A673 (cell line): ENCODE data around the gene NAT16. TPM values are rescaled to one million over a fixed set of nuclear protein-coding genes. Genes with fewer than 3 reads are reported as not detected.

Experiments
- BruUV-seq: library from RNA; stranded (reverse); fragments of 400-500 nt; replicated peaks from 2 replicates; lab custom pipeline; 2021; lab: Mats Ljungman, UMichigan
- CTCF ChIA-PET: fragments of 300-600 bp; sonication (Branson Sonifier 250); formaldehyde crosslinking; loops from one replicate; lab custom pipeline; 2022; ENCODE audit warnings: antibody characterized with exemption; lab: Charles Lee
- POLR2A ChIA-PET: fragments of 300-600 bp; sonication (Branson Sonifier 250); formaldehyde crosslinking; loops from one replicate; lab custom pipeline; 2022; ENCODE audit warnings: antibody characterized with exemption; ENCODE audit not compliant: low non-redundant PET; lab: Charles Lee
- DNase-seq: peaks from one replicate; pipeline ENCODE4 v3.0.0-alpha.2; 2015; ENCODE audit warnings: low spot score
- H3K27ac ChIP-seq: fragments of 200-600 bp; sonication (generic); 2 replicates; pipeline ENCODE4 v1.5.1; 2016; ENCODE audit warnings: mixed run types, low read depth, mild to moderate bottlenecking, mixed read lengths, antibody characterized with exemption, low read length; ENCODE audit not compliant: poor library complexity, severe bottlenecking
- H3K27me3 ChIP-seq: fragments of 200-600 bp; sonication (generic); replicated peaks from 2 replicates; pipeline ENCODE4 v1.6.1; 2017; ENCODE audit warnings: mixed run types, low read depth, mild to moderate bottlenecking, mixed read lengths, antibody characterized with exemption, low read length; ENCODE audit not compliant: insufficient read depth, poor library complexity
- H3K36me3 ChIP-seq: fragments of 200-600 bp; sonication (generic); 2 replicates; pipeline ENCODE4 v1.6.1; 2016; ENCODE audit warnings: mixed run types, mild to moderate bottlenecking, mixed read lengths, antibody characterized with exemption, low read length; ENCODE audit not compliant: insufficient read depth, poor library complexity, severe bottlenecking
- H3K4me1 ChIP-seq: fragments of 200-600 bp; sonication (generic); 2 replicates; pipeline ENCODE4 v1.6.1; 2017; ENCODE audit warnings: mixed run types, mild to moderate bottlenecking, mixed read lengths, antibody characterized with exemption, low read length; ENCODE audit not compliant: insufficient read depth, poor library complexity, severe bottlenecking
- H3K4me3 ChIP-seq: fragments of 200-600 bp; sonication (generic); 2 replicates; pipeline ENCODE4 v1.5.1; 2016; ENCODE audit warnings: low read depth, mixed run types, mild to moderate bottlenecking, mixed read lengths, low read length; ENCODE audit not compliant: poor library complexity, severe bottlenecking
- H3K9me3 ChIP-seq: fragments of 200-600 bp; sonication (generic); 2 replicates; pipeline ENCODE4 v1.6.1; 2016; ENCODE audit warnings: mixed run types, low read depth, mild to moderate bottlenecking, mixed read lengths, antibody characterized with exemption, low read length; ENCODE audit not compliant: poor library complexity, severe bottlenecking
- EZH2 ChIP-seq: fragments of 200-600 bp; sonication (generic); IDR thresholded peaks from 2 replicates; pipeline ENCODE4 v1.6.1; 2017; ENCODE audit warnings: borderline replicate concordance, low read depth, mild to moderate bottlenecking, mixed read lengths, antibody characterized with exemption, low read length; ENCODE audit not compliant: poor library complexity, severe bottlenecking
- intact Hi-C: fragments of 100-400 bp; cut with micrococcal nuclease; formaldehyde crosslinking; loops from one replicate; pipeline ENCODE4 v1.10.0; 2022; ENCODE audit not compliant: unreplicated experiment
- total RNA-seq: library from RNA; stranded (reverse); gene quantifications from 2 replicates; pipeline ENCODE4 v1.2.3, GENCODE V29; 2021
- TF ChIP-seq, protein P1 (sequence below): fragments of 300-800, 200-600 bp; sonication (generic); conservative IDR thresholded peaks from 2 replicates; pipeline ENCODE4 v1.5.1; 2017; ENCODE audit warnings: low read depth, mild to moderate bottlenecking, antibody characterized with exemption, low read length, moderate library complexity, mixed read lengths

NAT16 gene
- total RNA-seq, 1 experiment from 2014 or later = not detected

DNA sequence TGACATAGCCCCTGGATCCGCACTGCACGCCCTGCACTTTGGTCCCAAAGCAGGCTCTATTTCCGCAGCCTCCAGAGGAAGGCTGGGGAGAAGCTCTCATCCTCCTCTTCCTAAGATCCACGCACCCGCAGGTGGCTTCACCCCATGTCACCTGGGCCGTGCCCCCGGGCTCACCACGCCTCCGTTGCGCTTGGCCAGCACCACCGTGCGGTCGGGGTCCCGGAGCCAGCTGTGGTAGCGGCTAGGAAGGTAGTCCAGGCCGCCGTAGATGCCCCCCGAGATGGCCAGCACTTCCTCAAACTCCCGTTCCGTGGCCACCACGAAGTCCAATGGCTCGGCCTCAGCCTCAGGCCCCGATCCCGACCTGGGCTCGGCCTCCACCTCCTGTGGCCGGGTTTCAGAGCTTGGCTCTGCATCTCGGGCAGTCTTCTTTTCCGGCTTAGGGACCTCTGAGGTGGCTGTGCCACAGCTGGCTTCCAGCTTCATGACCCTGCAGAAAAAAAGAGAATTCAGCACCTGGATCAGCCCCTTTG, 5.7 kb downstream of the NAT16 start:
- POLR2A ChIA-PET = no interaction called here
- CTCF ChIA-PET = interaction anchor here (0.9 to 1.1 kb wide), 2 partner anchors 18 to 30 kb away, joined by 5 to 10 read pairs; no protein-coding TSS in a partner anchor
- no peaks in the 10 kb centered on the region for H3K36me3 ChIP-seq
- peak overlapping the region; percentile 36 for H3K4me3 ChIP-seq
- intact Hi-C loops = loop anchor here (10.0 kb wide), 1 partner anchor 80 kb away; no protein-coding TSS in a partner anchor
- no peak overlapping the region for H3K27ac ChIP-seq
- TF ChIP-seq EZH2 = no peak
- TF ChIP-seq, protein P1, sequence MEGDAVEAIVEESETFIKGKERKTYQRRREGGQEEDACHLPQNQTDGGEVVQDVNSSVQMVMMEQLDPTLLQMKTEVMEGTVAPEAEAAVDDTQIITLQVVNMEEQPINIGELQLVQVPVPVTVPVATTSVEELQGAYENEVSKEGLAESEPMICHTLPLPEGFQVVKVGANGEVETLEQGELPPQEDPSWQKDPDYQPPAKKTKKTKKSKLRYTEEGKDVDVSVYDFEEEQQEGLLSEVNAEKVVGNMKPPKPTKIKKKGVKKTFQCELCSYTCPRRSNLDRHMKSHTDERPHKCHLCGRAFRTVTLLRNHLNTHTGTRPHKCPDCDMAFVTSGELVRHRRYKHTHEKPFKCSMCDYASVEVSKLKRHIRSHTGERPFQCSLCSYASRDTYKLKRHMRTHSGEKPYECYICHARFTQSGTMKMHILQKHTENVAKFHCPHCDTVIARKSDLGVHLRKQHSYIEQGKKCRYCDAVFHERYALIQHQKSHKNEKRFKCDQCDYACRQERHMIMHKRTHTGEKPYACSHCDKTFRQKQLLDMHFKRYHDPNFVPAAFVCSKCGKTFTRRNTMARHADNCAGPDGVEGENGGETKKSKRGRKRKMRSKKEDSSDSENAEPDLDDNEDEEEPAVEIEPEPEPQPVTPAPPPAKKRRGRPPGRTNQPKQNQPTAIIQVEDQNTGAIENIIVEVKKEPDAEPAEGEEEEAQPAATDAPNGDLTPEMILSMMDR = no peak
- no TSS peak for BruUV-seq
- H3K9me3 ChIP-seq = no peaks in the 10 kb centered on the region
- H3K27me3 ChIP-seq = peaks cover 57% of the 10 kb centered on the region
- DNase-seq = no peak
- peaks cover 35% of the 10 kb centered on the region for H3K4me1 ChIP-seq

DNA sequence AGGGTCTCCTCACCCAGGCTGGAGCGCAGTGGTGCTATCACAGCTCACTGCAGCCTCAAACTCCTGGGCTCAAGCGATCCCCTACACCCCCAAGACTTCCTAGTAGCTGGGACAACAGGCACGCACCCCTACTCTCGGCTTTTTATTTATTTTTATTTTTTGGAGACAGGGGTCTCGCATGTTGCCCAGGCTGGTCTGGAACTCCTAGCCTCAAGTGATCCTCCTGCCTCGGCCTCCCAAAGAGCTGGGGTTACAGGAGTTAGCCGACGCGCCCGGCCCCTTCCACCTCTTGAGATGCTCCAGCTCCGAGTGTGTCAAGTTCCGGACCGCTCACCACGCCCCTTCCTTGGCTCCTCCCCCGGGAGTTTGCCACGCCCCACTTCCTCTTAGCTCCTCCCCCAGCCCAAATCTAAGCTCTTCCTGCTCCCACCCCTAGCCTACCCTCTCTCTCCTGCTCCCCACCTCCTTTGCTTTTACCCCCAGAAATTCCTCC, 6.3 kb downstream of the NAT16 start:
- Histone ChIP-seq H3K4me3 (peak overlapping the region; percentile 36), H3K27ac (no peak overlapping the region), H3K36me3 (no peaks in the 10 kb centered on the region), H3K9me3 (no peaks in the 10 kb centered on the region), H3K4me1 (peaks cover 39% of the 10 kb centered on the region), H3K27me3 (peaks cover 58% of the 10 kb centered on the region)
- POLR2A ChIA-PET = no interaction called here
- BruUV-seq = no TSS peak
- DNase-seq = peak; percentile 84
- intact Hi-C loops = loop anchor here (10.0 kb wide), 1 partner anchor 79 kb away; no protein-coding TSS in a partner anchor
- CTCF ChIA-PET = interaction anchor here (0.9 to 1.1 kb wide), 2 partner anchors 19 to 30 kb away, joined by 5 to 10 read pairs; no protein-coding TSS in a partner anchor
- TF ChIP-seq, protein P1 = no peak
- TF ChIP-seq EZH2 = no peak

DNA sequence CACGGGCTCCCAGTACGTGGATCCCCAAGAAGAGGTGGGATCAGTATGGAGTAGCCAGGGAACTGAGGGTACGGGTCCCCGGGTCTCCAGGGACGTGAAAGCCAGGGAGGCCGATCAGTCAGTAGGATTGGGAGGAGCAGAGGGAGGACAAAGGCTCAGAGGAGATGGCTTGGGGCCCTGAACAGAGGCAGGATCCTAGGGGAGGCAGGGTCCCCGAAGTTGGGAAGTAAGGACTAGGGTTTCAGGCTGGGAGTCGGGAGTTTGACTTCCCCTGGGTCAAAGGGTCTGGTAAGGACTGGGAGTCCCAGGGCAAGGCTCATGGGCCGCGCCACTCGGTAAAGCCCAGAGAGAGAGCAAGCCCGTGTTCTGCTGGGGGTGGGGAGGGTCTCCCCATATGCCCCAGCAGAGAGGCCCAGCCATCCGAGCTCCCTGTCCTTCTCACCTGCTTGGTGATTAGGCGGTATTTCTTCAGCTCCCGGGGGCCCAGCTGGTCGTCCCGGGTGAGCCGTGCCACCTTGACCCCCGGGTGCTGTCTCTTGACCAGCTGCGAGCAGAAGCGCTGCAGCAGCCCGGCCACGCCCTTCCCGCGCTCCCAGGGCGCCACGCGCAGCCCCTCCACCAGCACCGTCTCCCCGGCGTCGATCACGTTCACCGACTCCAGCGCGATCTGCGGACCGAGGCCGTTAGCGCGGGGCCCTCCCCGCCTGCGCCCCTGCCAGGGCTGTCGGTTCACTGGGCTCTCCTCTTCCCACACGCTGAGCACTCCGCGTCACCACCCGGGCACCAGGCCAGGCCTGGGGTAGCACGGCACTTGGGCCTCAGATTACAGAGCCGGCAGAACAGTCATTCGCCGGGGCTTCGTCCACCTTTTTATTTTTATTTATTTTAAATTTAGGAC, 7.0 kb downstream of the NAT16 start:
- CTCF ChIA-PET = interaction anchor here (0.9 to 1.1 kb wide), 2 partner anchors 19 to 29 kb away, joined by 5 to 10 read pairs; no protein-coding TSS in a partner anchor
- peak overlapping the region; percentile 36 for H3K4me3 ChIP-seq
- H3K27me3 ChIP-seq = peaks cover 59% of the 10 kb centered on the region
- H3K27ac ChIP-seq = no peak overlapping the region
- intact Hi-C loops = loop anchor here (10.0 kb wide), 1 partner anchor 78 kb away; no protein-coding TSS in a partner anchor
- DNase-seq = peak; percentile 83
- no peaks in the 10 kb centered on the region for H3K36me3 ChIP-seq
- no peaks in the 10 kb centered on the region for H3K9me3 ChIP-seq
- peaks cover 39% of the 10 kb centered on the region for H3K4me1 ChIP-seq
- BruUV-seq = no TSS peak
- TF ChIP-seq EZH2 = no peak
- TF ChIP-seq, protein P1 = no peak
- POLR2A ChIA-PET = no interaction called here
